B cell (primary cell): ENCODE results near the gene SPOCK1.

Experiments
- EZH2 ChIP-seq: IDR thresholded peaks from 2 replicates; pipeline ENCODE4 v1.6.1; 2012; ENCODE audit warnings: borderline replicate concordance, low read depth, mild to moderate bottlenecking, moderate library complexity, low read length; ENCODE audit not compliant: insufficient read depth, poor library complexity, severe bottlenecking
- TF ChIP-seq, protein P1 (sequence below): fragments of 200-600 bp; IDR thresholded peaks from one replicate; pipeline ENCODE4 v1.8.0; 2022; ENCODE audit warnings: antibody characterized with exemption, mild to moderate bottlenecking

DNA sequence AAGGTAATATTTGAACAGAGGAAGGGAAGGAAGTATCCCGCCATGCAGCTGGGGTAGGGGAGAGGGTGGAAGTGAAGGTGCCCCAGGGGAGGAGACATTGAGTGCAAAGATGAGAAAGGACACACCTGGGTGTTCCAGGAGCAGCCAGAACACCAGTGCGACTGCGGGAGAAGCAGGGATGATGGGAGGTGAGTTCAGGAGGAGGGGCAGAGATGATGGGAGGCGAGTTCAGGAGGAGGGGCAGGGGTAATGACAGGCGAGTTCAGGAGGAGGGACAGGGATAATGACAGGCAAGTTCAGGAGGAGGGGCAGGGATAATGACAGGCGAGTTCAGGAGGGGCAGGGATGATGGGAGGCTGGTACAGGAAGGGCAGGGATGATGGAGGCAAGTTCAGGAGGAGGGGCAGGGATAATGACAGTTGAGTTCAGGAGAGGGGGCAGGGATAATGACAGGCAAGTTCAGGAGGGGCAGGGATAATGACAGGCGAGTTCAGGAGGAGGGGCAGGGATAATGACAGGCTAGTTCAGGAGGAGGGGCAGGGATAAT, 17.2 kb upstream of the SPOCK1 start:
- TF ChIP-seq, protein P1, sequence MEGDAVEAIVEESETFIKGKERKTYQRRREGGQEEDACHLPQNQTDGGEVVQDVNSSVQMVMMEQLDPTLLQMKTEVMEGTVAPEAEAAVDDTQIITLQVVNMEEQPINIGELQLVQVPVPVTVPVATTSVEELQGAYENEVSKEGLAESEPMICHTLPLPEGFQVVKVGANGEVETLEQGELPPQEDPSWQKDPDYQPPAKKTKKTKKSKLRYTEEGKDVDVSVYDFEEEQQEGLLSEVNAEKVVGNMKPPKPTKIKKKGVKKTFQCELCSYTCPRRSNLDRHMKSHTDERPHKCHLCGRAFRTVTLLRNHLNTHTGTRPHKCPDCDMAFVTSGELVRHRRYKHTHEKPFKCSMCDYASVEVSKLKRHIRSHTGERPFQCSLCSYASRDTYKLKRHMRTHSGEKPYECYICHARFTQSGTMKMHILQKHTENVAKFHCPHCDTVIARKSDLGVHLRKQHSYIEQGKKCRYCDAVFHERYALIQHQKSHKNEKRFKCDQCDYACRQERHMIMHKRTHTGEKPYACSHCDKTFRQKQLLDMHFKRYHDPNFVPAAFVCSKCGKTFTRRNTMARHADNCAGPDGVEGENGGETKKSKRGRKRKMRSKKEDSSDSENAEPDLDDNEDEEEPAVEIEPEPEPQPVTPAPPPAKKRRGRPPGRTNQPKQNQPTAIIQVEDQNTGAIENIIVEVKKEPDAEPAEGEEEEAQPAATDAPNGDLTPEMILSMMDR, result no peak
- no peak for TF ChIP-seq EZH2
